OCI-LY3 (cell line): ENCODE measurements around the gene COL12A1.

Source experiments
- H2AFZ ChIP-seq: fragments of 200-600, 300-600 bp; shearing (Covaris generic); 2 replicates; pipeline ENCODE4 v1.6.0; 2014; ENCODE audit warnings: antibody characterized with exemption, low read depth, low read length
- H3K27ac ChIP-seq: fragments of 200-600, 300-600 bp; sonication (generic); 2 replicates; pipeline ENCODE4 v1.5.1; 2014; ENCODE audit warnings: mild to moderate bottlenecking, low read length, moderate library complexity, mixed read lengths
- H3K27me3 ChIP-seq: fragments of 200-600, 300-600 bp; sonication (generic); 2 replicates; pipeline ENCODE4 v1.6.1; 2014; ENCODE audit warnings: low read depth, low read length, mixed read lengths
- H3K36me3 ChIP-seq: fragments of 200-600, 300-600 bp; sonication (generic); replicated peaks from 2 replicates; pipeline ENCODE3; 2014; ENCODE audit warnings: low read depth, low read length, mixed read lengths
- H3K4me1 ChIP-seq: fragments of 300-600, 200-600 bp; sonication (generic); 2 replicates; pipeline ENCODE4 v1.6.1; 2014; ENCODE audit warnings: low read length, mixed read lengths
- H3K4me2 ChIP-seq: fragments of 200-600, 300-600 bp; sonication (generic); 2 replicates; pipeline ENCODE4 v1.6.1; 2014; ENCODE audit warnings: low read length, mixed read lengths
- H3K4me3 ChIP-seq: fragments of 300-600, 200-600 bp; sonication (generic); 2 replicates; pipeline ENCODE4 v1.5.1; 2014; ENCODE audit warnings: antibody characterized with exemption, mild to moderate bottlenecking, low read length, moderate library complexity
- H3K79me2 ChIP-seq: fragments of 300-600, 200-600 bp; shearing (Covaris generic); 2 replicates; pipeline ENCODE4 v1.6.1; 2014; ENCODE audit warnings: mild to moderate bottlenecking, low read length, mixed read lengths
- H3K9ac ChIP-seq: fragments of 300-600, 200-600 bp; shearing (Covaris generic); 2 replicates; pipeline ENCODE4 v1.6.0; 2014; ENCODE audit warnings: mild to moderate bottlenecking, low read length, moderate library complexity
- H3K9me3 ChIP-seq: fragments of 200-600, 300-600 bp; shearing (Covaris generic); 2 replicates; pipeline ENCODE4 v1.6.1; 2014; ENCODE audit warnings: low read length, mixed read lengths; ENCODE audit not compliant: insufficient read depth
- H4K20me1 ChIP-seq: fragments of 200-600, 300-600 bp; sonication (generic); 2 replicates; pipeline ENCODE4 v1.6.1; 2016; ENCODE audit warnings: low read length, mixed read lengths; ENCODE audit not compliant: insufficient read depth
- CTCF ChIP-seq: fragments of 200-600, 300-600 bp; sonication (generic); IDR thresholded peaks from 2 replicates; pipeline ENCODE4 v1.5.1; 2014; ENCODE audit warnings: antibody characterized with exemption, low read length, low read depth
- EZH2phosphoT487 ChIP-seq: fragments of 200-600 bp; shearing (Covaris generic); IDR thresholded peaks from 2 replicates; pipeline ENCODE4 v1.6.1; 2018; ENCODE audit warnings: antibody characterized with exemption, mixed run types, low read depth

The COL12A1 gene

GRCh38 chr6:75204959-75205775 lies 686 bp downstream of the COL12A1 start:
- Histone ChIP-seq H4K20me1 (no peaks in the 10 kb centered on the region), H2AFZ (no peak overlapping the region), H3K4me3 (no peak overlapping the region), H3K4me1 (peaks cover 11% of the 10 kb centered on the region), H3K9ac (no peak overlapping the region), H3K9me3 (no peaks in the 10 kb centered on the region), H3K36me3 (no peaks in the 10 kb centered on the region), H3K27ac (no peak overlapping the region), H3K4me2 (no peak overlapping the region), H3K79me2 (no peaks in the 10 kb centered on the region), H3K27me3 (no peaks in the 10 kb centered on the region)
- TF ChIP-seq EZH2phosphoT487 (no peak), CTCF (no peak)

DNA sequence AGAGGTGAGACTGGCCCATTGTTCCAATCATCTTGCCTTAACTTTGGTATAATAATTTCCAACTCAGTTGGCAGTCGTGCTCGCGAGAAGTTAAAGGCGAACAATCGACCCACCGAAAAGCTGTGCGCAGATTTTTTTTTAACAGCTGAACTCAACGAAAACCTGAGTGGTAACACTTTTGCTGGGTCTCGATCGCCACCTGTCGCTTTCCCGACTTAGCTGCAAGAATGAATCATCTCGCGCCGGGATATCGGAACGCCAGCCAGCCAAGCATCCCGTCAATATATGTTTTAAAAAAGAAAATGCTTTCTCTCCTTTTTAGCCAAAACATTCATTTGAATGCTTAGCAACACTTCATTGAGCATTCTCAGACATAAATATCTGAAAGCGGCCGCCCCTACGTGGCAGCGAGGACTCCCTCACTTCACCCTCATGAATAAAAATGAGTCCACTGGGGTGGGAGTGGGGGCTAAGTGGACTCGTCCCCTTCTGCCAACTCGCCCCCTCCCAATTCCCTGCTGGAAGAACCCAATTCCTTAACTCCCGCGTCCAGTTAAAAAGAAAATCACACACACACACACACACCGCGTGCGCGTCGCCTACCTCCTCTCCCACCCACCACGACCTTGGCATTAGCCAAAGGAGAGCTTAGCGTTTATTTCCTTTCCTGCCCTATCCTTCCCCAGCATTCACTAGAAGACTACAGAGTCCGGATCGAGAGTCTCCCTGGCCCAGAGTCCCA lies 1.5 kb downstream of the COL12A1 start:
- Histone ChIP-seq H3K4me1 (peaks cover 10% of the 10 kb centered on the region), H4K20me1 (no peaks in the 10 kb centered on the region), H3K36me3 (no peaks in the 10 kb centered on the region), H2AFZ (no peak overlapping the region), H3K9me3 (no peaks in the 10 kb centered on the region), H3K4me3 (peak overlapping the region; percentile 36; the same call in 1 of the 2 replicates), H3K27me3 (no peaks in the 10 kb centered on the region), H3K4me2 (peak overlapping the region; percentile 40), H3K27ac (no peak overlapping the region), H3K79me2 (no peaks in the 10 kb centered on the region), H3K9ac (no peak overlapping the region)
- no peak for TF ChIP-seq EZH2phosphoT487
- TF ChIP-seq CTCF: peak; percentile 44

DNA sequence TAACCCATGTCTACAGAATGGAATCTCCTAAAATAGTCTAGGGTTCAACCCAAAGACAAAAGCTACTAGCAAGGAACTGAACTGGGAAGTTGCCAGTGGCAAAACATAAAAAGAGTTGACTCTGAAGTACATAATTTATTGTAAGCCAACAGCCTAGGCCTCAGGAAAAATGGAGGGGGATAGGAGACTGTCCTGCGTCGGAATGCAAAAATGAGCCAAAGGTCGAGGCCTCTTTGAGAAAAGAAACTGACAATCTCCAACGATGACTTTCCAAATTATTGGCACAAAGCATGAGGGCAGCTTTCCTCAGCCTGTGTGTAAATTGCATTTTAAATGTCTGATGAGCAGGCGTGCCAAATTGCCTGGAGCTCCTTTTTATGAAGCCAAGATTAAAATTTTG lies 2.1 kb downstream of the COL12A1 start:
- H3K27ac ChIP-seq: no peak overlapping the region
- peaks cover 6% of the 10 kb centered on the region for H3K4me1 ChIP-seq
- H3K9me3 ChIP-seq: no peaks in the 10 kb centered on the region
- H2AFZ ChIP-seq: no peak overlapping the region
- no peak overlapping the region for H3K9ac ChIP-seq
- no peaks in the 10 kb centered on the region for H3K36me3 ChIP-seq
- H3K27me3 ChIP-seq: no peaks in the 10 kb centered on the region
- peak overlapping the region; percentile 40 for H3K4me2 ChIP-seq
- 0 out of 2 replicates have a peak overlapping the region, but pooled peaks have one; percentile 36 for H3K4me3 ChIP-seq
- TF ChIP-seq EZH2phosphoT487: no peak
- TF ChIP-seq CTCF: no peak
- no peaks in the 10 kb centered on the region for H3K79me2 ChIP-seq
- H4K20me1 ChIP-seq: no peaks in the 10 kb centered on the region

GRCh38 chr6:75202676-75203131 lies 3.1 kb downstream of the COL12A1 start:
- Histone ChIP-seq H3K9ac (no peak overlapping the region), H3K27ac (no peak overlapping the region), H2AFZ (no peak overlapping the region), H3K9me3 (no peaks in the 10 kb centered on the region), H3K4me1 (no peaks in the 10 kb centered on the region), H3K36me3 (no peaks in the 10 kb centered on the region), H3K4me2 (no peak overlapping the region), H3K4me3 (no peak overlapping the region), H3K79me2 (no peaks in the 10 kb centered on the region), H3K27me3 (no peaks in the 10 kb centered on the region), H4K20me1 (no peaks in the 10 kb centered on the region)
- no peak for TF ChIP-seq CTCF
- TF ChIP-seq EZH2phosphoT487: no peak
